Peyer's patch (tissue), 4 donors: ENCODE results near the gene SPDYE5.

ENCODE experiments used
- POLR2A ChIP-seq, 2 donors: fragments of 450-650 bp; IDR thresholded peaks; one replicate each; pipeline ENCODE4 v1.5.1; 2017; ENCODE audit warnings: antibody characterized with exemption in 2 of 2, mild to moderate bottlenecking in 2 of 2, moderate library complexity in 2 of 2
- TF ChIP-seq, protein P1 (sequence below), 6 experiments: fragments of 450-650 bp in 4 of 6; fragments of 200-600 bp in 2 of 6; sonication (generic) in 1 of 6; IDR thresholded peaks; one replicate each; pipeline ENCODE4 v1.5.1; 2017 to 2019; ENCODE audit warnings: antibody characterized with exemption in 6 of 6, mild to moderate bottlenecking in 3 of 6, moderate library complexity in 1 of 6

- TF ChIP-seq, protein P1, sequence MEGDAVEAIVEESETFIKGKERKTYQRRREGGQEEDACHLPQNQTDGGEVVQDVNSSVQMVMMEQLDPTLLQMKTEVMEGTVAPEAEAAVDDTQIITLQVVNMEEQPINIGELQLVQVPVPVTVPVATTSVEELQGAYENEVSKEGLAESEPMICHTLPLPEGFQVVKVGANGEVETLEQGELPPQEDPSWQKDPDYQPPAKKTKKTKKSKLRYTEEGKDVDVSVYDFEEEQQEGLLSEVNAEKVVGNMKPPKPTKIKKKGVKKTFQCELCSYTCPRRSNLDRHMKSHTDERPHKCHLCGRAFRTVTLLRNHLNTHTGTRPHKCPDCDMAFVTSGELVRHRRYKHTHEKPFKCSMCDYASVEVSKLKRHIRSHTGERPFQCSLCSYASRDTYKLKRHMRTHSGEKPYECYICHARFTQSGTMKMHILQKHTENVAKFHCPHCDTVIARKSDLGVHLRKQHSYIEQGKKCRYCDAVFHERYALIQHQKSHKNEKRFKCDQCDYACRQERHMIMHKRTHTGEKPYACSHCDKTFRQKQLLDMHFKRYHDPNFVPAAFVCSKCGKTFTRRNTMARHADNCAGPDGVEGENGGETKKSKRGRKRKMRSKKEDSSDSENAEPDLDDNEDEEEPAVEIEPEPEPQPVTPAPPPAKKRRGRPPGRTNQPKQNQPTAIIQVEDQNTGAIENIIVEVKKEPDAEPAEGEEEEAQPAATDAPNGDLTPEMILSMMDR (IDR thresholded peaks at IDR 0.05) = no peak
- no peak for TF ChIP-seq POLR2A (IDR thresholded peaks at IDR 0.05)
Measured at GRCh38 chr7:75534727-75535307, 42.7 kb downstream of the SPDYE5 start.
